Measurements from ENCODE around the gene AJM1.
"Not testable (repeated sequence)": the region's sequence is repeated elsewhere in the genome, so short reads cannot be mapped to it uniquely, and the experiment has no call there.

The AJM1 gene

GRCh38 chr9:136842380-136842948 lies at the start of gene AJM1:
TSS of gene AJM1 (plus strand) at chr9:136842478. CDS start at chr9:136844415, 1,937 bp downstream.
- peak; percentile 92 for DNase-seq

- DNase-seq = no peak
These were observed 49.0 kb upstream of the AJM1 start for GRCh38 chr9:136793086-136793946.

DNA sequence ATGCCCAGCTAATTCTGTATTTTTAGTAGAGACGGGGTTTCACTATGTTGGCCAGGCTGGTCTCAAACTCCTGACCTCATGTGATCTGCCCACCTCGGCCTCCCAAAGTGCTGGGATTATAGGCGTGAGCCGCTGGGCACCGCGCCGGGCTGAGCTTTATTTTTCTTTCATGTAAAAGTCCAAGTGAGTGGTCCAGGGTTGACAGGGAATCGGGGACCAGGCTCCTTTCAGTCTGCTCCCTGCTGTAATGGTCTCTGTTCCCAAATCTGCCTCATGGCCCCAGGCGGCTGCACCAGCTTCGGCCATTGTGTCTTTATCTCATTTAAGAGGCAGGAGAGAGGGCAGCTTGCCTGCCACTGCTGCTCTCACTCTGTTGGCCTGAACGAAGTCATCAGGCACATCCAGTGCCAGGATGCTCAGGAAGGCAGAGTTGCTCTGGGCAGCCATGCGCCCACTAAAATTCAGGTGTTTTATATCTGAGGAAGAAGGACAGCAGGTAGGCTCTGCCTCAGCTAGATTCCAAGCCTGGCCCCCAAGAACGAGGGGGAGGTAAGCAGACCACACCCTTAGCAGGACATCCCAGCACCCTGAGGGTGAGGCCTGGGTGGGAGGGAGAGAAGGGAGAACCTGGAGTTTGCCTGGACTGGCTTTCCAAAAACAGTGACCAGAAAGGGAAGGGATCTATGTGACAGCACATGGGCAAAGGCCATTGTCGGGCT lies 47.8 kb upstream of the AJM1 start:
- no peak for DNase-seq

GRCh38 chr9:136795000-136795348 lies 47.3 kb upstream of the AJM1 start:
- DNase-seq = no peak

GRCh38 chr9:136796238-136796774 lies 46.0 kb upstream of the AJM1 start, which contains the start of gene CCDC183:
TSS of gene CCDC183 (plus strand) at chr9:136796338. CDS start at chr9:136796398, 60 bp downstream.
- no peak for DNase-seq

- not testable (repeated sequence) for DNase-seq
These were observed 45.4 kb upstream of the AJM1 start for GRCh38 chr9:136796775-136797347.

- no peak for DNase-seq
These were observed 43.6 kb upstream of the AJM1 start for GRCh38 chr9:136798708-136799078.

DNA sequence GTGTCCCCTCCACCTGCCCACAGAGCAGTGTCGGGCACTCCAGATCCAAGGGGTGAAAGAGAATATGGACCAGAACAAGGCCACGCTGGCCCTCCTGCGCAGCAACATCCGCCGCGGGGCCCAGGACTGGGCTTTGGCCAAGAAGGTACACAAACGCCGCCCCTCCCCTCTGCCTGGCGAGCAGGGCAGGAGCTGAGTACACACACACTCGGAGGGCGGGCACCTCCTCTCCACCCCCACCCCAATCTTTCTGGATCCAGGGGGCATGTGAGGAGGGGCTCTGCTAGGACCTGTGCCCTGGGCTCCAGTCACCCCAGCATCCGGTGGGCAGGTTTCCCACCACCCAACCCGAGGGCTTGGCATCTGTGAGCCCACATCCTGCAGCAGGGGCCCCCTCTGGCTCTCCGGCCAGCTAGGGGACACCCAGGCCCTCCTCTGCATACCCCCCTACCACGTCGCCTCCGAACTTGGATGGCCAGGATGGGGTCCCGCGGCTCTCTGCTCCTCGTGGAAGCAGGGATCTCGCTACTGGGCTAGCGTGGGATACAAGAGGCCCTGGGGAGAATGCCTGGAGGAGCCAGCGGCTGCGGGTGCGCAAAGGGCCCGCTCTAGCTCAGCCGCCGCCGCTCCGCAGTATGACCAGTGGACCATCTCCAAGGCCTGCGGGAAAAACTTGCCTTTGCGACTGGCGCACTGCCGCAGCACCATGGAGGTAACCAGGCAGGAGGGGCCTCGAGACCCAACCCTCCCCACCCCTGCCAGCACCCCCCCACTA lies 43.0 kb upstream of the AJM1 start:
- DNase-seq = no peak

GRCh38 chr9:136799854-136800657 lies 42.2 kb upstream of the AJM1 start:
- peak; percentile 94 for DNase-seq

GRCh38 chr9:136802321-136802720 lies 40.0 kb upstream of the AJM1 start:
- no peak for DNase-seq

- DNase-seq = not testable (repeated sequence)
These were observed 39.2 kb upstream of the AJM1 start for GRCh38 chr9:136803009-136803550.

DNA sequence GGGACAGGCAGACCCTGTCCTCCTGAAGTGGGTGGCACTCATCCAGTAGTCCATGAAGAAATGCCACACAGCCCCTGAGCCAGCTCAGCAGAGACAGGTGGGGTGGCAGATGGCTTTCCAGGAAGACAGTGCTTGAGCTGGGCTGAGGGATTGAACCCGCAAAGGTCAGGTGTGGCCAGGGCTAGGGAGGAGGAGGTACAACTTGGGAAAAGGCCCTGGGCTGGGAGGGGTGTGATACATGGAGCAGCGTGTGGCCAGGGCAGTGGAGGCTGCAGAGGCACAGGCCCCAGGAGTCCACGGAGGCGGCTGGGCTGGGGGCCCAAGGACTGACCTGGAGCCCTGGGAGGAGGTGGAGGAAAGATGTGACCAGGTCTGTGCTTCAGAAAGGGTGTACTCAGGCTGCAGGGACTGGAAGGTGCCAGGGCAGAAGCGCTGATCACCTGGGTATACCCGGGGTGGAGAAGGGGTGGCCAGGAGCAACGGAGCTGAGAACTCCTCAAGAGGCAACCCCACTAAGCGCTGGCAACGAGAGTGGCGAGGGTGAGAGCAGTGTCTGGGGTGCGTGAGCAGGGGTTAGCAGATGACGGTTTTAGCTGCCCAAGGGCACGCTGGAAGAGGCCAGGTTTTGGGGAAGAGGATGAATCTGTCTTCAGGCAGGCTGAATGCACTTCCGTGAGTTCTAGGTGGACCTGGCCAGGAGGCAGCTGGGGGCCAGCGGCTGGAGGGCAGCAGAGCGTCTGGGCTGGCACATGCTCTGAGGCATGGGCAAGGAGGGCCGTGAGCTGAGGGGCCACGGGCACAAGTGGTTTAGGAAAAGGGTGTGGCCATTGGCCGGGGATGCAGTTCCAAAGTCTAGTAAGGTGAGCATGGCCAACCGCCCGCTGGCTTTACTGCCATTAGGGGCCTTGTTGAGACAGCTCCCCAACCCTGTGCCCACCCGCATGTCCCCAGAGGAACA lies 38.4 kb upstream of the AJM1 start:
- no peak for DNase-seq

DNA sequence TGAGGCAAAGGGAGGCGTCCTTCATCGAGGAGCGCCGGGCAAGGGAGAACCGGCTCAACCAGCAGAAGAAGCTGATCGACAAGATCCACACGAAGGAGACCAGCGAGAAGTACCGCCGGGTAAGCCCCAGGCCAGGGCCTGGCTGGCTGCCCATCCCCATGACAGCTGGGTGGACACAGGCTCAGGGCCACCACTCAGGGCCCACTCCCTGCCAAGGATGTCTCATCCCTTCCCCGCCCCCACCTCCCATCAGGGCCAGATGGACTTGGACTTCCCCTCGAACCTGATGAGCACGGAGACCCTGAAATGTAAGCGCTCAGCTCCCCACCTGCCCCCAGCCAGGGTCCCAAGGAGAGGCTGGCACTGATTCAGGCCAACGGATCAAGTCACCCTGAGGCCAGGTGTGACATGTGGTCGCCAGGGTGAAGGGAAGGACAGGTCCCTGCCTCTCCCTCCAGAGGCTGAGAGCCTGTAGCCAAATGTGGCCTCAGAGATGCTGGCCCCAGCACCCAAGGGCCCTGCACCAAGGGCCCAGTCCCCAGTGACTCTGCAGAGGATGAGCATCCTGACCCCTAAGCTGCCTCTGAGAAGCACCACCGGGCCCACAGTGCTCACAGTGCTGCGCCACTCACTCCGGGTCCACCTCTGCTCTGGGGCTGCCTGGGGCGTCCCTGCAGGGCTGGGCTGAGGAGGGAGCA lies 37.6 kb upstream of the AJM1 start:
- no peak for DNase-seq

GRCh38 chr9:136805207-136805740 lies 37.0 kb upstream of the AJM1 start:
- no peak for DNase-seq

DNA sequence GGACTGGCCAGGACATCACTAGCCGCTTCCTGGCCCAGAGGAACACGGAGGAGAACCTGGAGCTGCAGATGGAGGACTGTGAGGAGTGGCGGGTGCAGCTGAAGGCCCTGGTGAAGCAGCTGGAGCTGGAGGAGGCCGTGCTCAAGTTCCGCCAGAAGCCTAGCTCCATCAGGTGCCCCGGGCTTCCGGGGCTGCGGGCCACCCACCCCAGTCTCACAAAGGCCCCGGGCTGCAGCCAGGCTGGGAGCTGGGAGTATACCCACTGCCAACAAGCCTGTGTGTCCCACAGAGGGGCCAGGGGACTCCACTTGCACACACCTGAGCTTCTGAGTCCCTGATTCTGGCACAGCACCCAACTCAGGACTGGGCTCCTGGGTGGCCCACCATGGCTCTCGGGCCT lies 36.2 kb upstream of the AJM1 start:
- DNase-seq = no peak

DNA sequence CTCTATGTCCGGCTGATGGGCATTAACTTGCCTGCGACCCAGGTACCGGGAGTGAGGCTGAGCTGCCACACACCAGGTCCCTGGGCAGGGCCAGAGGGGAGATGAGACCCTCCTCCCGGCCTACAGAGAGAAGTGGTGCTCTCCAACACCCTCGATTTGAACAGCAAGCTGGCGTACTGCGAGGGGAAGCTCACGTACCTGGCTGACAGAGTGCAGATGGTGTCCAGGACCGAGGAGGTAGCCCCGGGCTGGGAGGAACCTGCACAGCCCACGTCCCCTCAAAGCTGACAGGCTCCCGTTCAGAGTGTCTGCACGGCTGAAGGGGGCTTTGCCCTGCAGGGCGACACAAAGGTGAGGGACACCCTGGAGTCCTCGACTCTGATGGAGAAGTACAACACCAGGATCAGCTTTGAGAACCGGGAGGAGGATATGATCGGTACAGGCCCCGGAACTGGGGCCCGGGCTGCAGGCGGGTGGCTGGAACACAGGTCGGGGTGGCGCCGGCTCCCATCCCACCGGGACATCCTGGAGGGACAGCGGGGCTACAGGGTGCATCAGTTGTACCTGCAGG lies 35.6 kb upstream of the AJM1 start:
- DNase-seq = no peak

GRCh38 chr9:136807281-136808074 lies 34.8 kb upstream of the AJM1 start, which contains the start of gene RABL6:
TSS of gene RABL6 (plus strand) at chr9:136807948. CDS start at chr9:136808197, 249 bp downstream.
- peak; percentile 94 for DNase-seq
